Neural progenitor cell (in vitro differentiated cells): ENCODE results near the gene MGAT3.

Experiments used
- CTCF ChIP-seq: fragments of 200-600 bp; sonication (generic); IDR thresholded peaks from 2 replicates; pipeline ENCODE4 v1.5.1; 2017; ENCODE audit warnings: antibody characterized with exemption, mild to moderate bottlenecking
- EZH2 ChIP-seq: fragments of 200-600 bp; sonication (generic); IDR thresholded peaks from 2 replicates; pipeline ENCODE4 v1.6.1; 2017; ENCODE audit warnings: antibody characterized with exemption, mild to moderate bottlenecking, moderate library complexity
- EZH2phosphoT487 ChIP-seq: fragments of 200-600 bp; sonication (generic); IDR thresholded peaks from 2 replicates; pipeline ENCODE4 v1.6.1; 2017; ENCODE audit warnings: antibody characterized with exemption

- TF ChIP-seq CTCF (no peak), EZH2phosphoT487 (no peak), EZH2 (no peak)
Observed at GRCh38 chr22:39444247-39444800, 12.5 kb upstream of the MGAT3 start.
